Measurements from ENCODE around the gene SPDYE17. TPM values are rescaled to one million over a fixed set of nuclear protein-coding genes. Genes with fewer than 3 reads are reported as not detected.
A peak's percentile ranks its signal among the peaks of the same experiment; 100 is the strongest.
"Not testable (repeated sequence)": the region's sequence is repeated elsewhere in the genome, so short reads cannot be mapped to it uniquely, and the experiment has no call there.

Gene SPDYE17
- total RNA-seq, 1 donor from 2014 or later: not detected

GRCh38 chr7:77005461-77006057, 26.6 kb downstream of the SPDYE17 start:
- H3K4me1 Mint-ChIP-seq; H3K27ac Mint-ChIP-seq; H3K36me3 Mint-ChIP-seq (ENCODE audit: low read depth); intact Hi-C loops (cut with micrococcal nuclease); H3K27me3 Mint-ChIP-seq; H3K9me3 Mint-ChIP-seq; H3K4me3 Mint-ChIP-seq: not testable (repeated sequence)
- peak; percentile 32 for DNase-seq

GRCh38 chr7:77004151-77004550, 28.0 kb downstream of the SPDYE17 start:
- DNase-seq: peak; percentile 37
- intact Hi-C loops (cut with micrococcal nuclease); H3K4me1 Mint-ChIP-seq; H3K27ac Mint-ChIP-seq; H3K36me3 Mint-ChIP-seq (ENCODE audit: low read depth); H3K9me3 Mint-ChIP-seq; H3K27me3 Mint-ChIP-seq; H3K4me3 Mint-ChIP-seq: not testable (repeated sequence)

GRCh38 chr7:77003241-77003640, 28.9 kb downstream of the SPDYE17 start:
- H3K9me3 Mint-ChIP-seq; H3K4me1 Mint-ChIP-seq; intact Hi-C loops (cut with micrococcal nuclease); DNase-seq; H3K27ac Mint-ChIP-seq; H3K27me3 Mint-ChIP-seq; H3K36me3 Mint-ChIP-seq (ENCODE audit: low read depth); H3K4me3 Mint-ChIP-seq: not testable (repeated sequence)

- H3K27me3 Mint-ChIP-seq; H3K4me1 Mint-ChIP-seq; H3K4me3 Mint-ChIP-seq; H3K9me3 Mint-ChIP-seq; H3K36me3 Mint-ChIP-seq (ENCODE audit: low read depth); H3K27ac Mint-ChIP-seq; intact Hi-C loops (cut with micrococcal nuclease): not testable (repeated sequence)
- DNase-seq: peak; percentile 51
Measured at GRCh38 chr7:77002678-77003233, 29.4 kb downstream of the SPDYE17 start.

DNA sequence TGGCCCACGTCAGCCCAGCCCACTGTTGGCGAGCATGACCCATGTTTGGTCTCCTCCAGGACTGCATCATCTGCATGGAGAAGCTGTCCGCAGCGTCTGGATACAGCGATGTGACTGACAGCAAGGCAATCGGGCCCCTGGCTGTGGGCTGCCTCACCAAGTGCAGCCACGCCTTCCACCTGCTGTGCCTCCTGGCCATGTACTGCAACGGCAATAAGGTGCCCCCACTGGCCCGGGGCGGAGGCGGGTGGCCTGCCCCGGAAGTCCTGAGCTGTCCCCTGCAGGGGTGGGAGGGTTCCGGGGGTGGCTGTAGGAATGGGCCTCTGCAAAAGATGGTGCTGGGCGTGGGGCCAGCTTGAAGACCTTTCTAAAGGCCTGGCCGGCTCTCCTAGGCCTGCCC, 30.1 kb downstream of the SPDYE17 start:
- H3K36me3 Mint-ChIP-seq (ENCODE audit: low read depth); H3K4me3 Mint-ChIP-seq; H3K4me1 Mint-ChIP-seq; H3K27ac Mint-ChIP-seq; intact Hi-C loops (cut with micrococcal nuclease); H3K27me3 Mint-ChIP-seq; H3K9me3 Mint-ChIP-seq: not testable (repeated sequence)
- DNase-seq: peak; percentile 51

- intact Hi-C loops (cut with micrococcal nuclease); H3K4me1 Mint-ChIP-seq; H3K9me3 Mint-ChIP-seq; H3K4me3 Mint-ChIP-seq; H3K27me3 Mint-ChIP-seq; H3K27ac Mint-ChIP-seq; H3K36me3 Mint-ChIP-seq (ENCODE audit: low read depth): not testable (repeated sequence)
- peak; percentile 47 for DNase-seq
Measured at GRCh38 chr7:76999474-77000107, 32.6 kb downstream of the SPDYE17 start.

GRCh38 chr7:76998764-76999450, 33.3 kb downstream of the SPDYE17 start:
- H3K4me1 Mint-ChIP-seq; H3K9me3 Mint-ChIP-seq; intact Hi-C loops (cut with micrococcal nuclease); H3K36me3 Mint-ChIP-seq (ENCODE audit: low read depth); H3K27me3 Mint-ChIP-seq; H3K4me3 Mint-ChIP-seq: not testable (repeated sequence)
- peak; percentile 57 for DNase-seq
- H3K27ac Mint-ChIP-seq: peak overlapping the region; percentile 45

DNA sequence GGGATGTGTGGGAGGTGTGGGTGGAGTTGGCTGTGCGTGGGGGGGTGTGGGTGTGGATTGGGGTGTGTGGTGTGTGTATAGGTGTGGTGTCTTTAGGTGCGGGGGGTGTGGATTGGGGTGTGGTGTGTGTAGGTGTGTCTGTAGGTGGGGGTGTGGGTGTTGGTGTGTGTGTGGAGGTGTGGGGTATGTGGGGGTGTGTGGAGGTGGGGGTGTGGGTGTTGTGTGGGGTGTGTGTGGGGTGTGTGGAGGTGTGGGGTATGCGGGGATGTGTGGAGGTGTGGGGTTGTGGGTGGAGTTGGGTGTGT, 33.9 kb downstream of the SPDYE17 start:
- H3K36me3 Mint-ChIP-seq (ENCODE audit: low read depth): peaks cover 6% of the 10 kb centered on the region
- H3K9me3 Mint-ChIP-seq: no peaks in the 10 kb centered on the region
- no peak overlapping the region for H3K4me3 Mint-ChIP-seq
- no peaks in the 10 kb centered on the region for H3K27me3 Mint-ChIP-seq
- no peak overlapping the region for H3K27ac Mint-ChIP-seq
- no peak for DNase-seq
- H3K4me1 Mint-ChIP-seq: peaks cover 2% of the 10 kb centered on the region
- intact Hi-C loops (cut with micrococcal nuclease): no loop called here

- peak; percentile 56 for DNase-seq
- no peaks in the 10 kb centered on the region for H3K27me3 Mint-ChIP-seq
- no peaks in the 10 kb centered on the region for H3K9me3 Mint-ChIP-seq
- H3K27ac Mint-ChIP-seq: peak overlapping the region; percentile 79
- H3K4me1 Mint-ChIP-seq: peaks cover 2% of the 10 kb centered on the region
- intact Hi-C loops (cut with micrococcal nuclease): no loop called here
- H3K36me3 Mint-ChIP-seq (ENCODE audit: low read depth): peaks cover 6% of the 10 kb centered on the region
- H3K4me3 Mint-ChIP-seq: no peak overlapping the region
Measured at GRCh38 chr7:76997381-76998284, 34.5 kb downstream of the SPDYE17 start.

DNA sequence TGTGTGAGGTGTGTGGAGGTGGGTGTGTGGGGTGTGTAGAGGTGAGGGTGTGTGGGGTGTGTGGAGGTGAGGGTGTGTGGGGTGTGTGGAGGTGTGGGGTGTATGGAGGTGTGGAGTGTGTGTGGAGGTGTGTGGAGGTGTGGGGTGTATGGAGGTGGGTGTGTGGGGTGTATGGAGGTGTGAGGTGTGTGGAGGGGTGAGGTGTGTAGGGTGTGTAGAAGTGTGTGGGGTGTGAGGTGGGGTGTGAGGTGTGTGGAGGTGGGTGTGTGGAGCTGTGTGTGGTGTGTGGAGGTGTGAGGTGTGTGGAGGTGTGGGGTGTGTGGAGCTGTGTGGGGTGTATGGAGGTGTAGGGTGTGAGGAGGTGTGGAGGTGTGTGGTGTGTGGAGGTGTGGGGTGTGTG, 35.2 kb downstream of the SPDYE17 start:
- H3K36me3 Mint-ChIP-seq (ENCODE audit: low read depth); H3K9me3 Mint-ChIP-seq; H3K4me3 Mint-ChIP-seq; H3K4me1 Mint-ChIP-seq; intact Hi-C loops (cut with micrococcal nuclease); H3K27me3 Mint-ChIP-seq; H3K27ac Mint-ChIP-seq: not testable (repeated sequence)
- peak; percentile 49 for DNase-seq

- H3K27me3 Mint-ChIP-seq; H3K4me1 Mint-ChIP-seq; H3K27ac Mint-ChIP-seq; intact Hi-C loops (cut with micrococcal nuclease); H3K36me3 Mint-ChIP-seq (ENCODE audit: low read depth); H3K9me3 Mint-ChIP-seq; H3K4me3 Mint-ChIP-seq: not testable (repeated sequence)
- DNase-seq: peak; percentile 45
Measured at GRCh38 chr7:76994286-76994685, 37.9 kb downstream of the SPDYE17 start.

GRCh38 chr7:76993831-76994230, 38.3 kb downstream of the SPDYE17 start:
- H3K4me3 Mint-ChIP-seq; H3K27ac Mint-ChIP-seq; H3K36me3 Mint-ChIP-seq (ENCODE audit: low read depth); H3K9me3 Mint-ChIP-seq; H3K27me3 Mint-ChIP-seq; intact Hi-C loops (cut with micrococcal nuclease); H3K4me1 Mint-ChIP-seq: not testable (repeated sequence)
- peak; percentile 54 for DNase-seq

GRCh38 chr7:76992871-76993270, 39.3 kb downstream of the SPDYE17 start:
- H3K9me3 Mint-ChIP-seq; H3K4me1 Mint-ChIP-seq; intact Hi-C loops (cut with micrococcal nuclease); H3K36me3 Mint-ChIP-seq (ENCODE audit: low read depth); H3K27me3 Mint-ChIP-seq; H3K4me3 Mint-ChIP-seq; H3K27ac Mint-ChIP-seq: not testable (repeated sequence)
- DNase-seq: peak; percentile 34

GRCh38 chr7:76992204-76992603, 40.0 kb downstream of the SPDYE17 start:
- not testable (repeated sequence) for H3K27ac Mint-ChIP-seq

More at GRCh38 chr7:76992204-76992603, 40.0 kb downstream of the SPDYE17 start:
- H3K4me1 Mint-ChIP-seq; H3K27me3 Mint-ChIP-seq; H3K4me3 Mint-ChIP-seq; H3K9me3 Mint-ChIP-seq; H3K36me3 Mint-ChIP-seq (ENCODE audit: low read depth); intact Hi-C loops (cut with micrococcal nuclease): not testable (repeated sequence)
- DNase-seq: peak; percentile 44

Data from activated CD4-positive, alpha-beta T cell treated with anti-CD3 and anti-CD28 coated beads, Interleukin-2, amount 10 ng/mL, durations not matched to agents 24 days and 14 days (primary cell).